ENCODE results near the gene FARP1.

FARP1 gene

GRCh38 chr13:98142380-98143156, at the start of gene FARP1:
FARP1 (plus strand) TSS chr13:98143094; CDS start chr13:98213243, 70,149 bp downstream.
- peak; percentile 79 for DNase-seq

- DNase-seq = no peak
Measured at GRCh38 chr13:98094678-98095266, 48.1 kb upstream of the FARP1 start.

GRCh38 chr13:98096059-98096458, 46.8 kb upstream of the FARP1 start:
- DNase-seq = no peak

- DNase-seq = no peak
Measured at GRCh38 chr13:98097749-98098148, 45.1 kb upstream of the FARP1 start.

GRCh38 chr13:98098516-98098915, 44.4 kb upstream of the FARP1 start:
- DNase-seq = no peak

- no peak for DNase-seq
Measured at GRCh38 chr13:98099627-98100026, 43.3 kb upstream of the FARP1 start.

GRCh38 chr13:98100481-98100880, 42.4 kb upstream of the FARP1 start:
- no peak for DNase-seq

- no peak for DNase-seq
Measured at GRCh38 chr13:98103531-98103930, 39.4 kb upstream of the FARP1 start.

- no peak for DNase-seq
Measured at GRCh38 chr13:98103942-98104880, 38.7 kb upstream of the FARP1 start.

GRCh38 chr13:98105929-98106336, 37.0 kb upstream of the FARP1 start:
- no peak for DNase-seq

GRCh38 chr13:98108341-98108740, 34.6 kb upstream of the FARP1 start:
- DNase-seq = no peak

GRCh38 chr13:98109226-98109853, 33.6 kb upstream of the FARP1 start:
- DNase-seq = no peak

- no peak for DNase-seq
Measured at GRCh38 chr13:98110749-98111148, 32.1 kb upstream of the FARP1 start.

- no peak for DNase-seq
Measured at GRCh38 chr13:98111168-98112098, 31.5 kb upstream of the FARP1 start.

- no peak for DNase-seq
Measured at GRCh38 chr13:98112456-98112855, 30.4 kb upstream of the FARP1 start.

GRCh38 chr13:98118865-98119264, 24.0 kb upstream of the FARP1 start:
- DNase-seq = no peak

GRCh38 chr13:98123176-98123575, 19.7 kb upstream of the FARP1 start:
- no peak for DNase-seq

GRCh38 chr13:98129059-98129746, 13.7 kb upstream of the FARP1 start:
- DNase-seq = no peak

- DNase-seq = no peak
Measured at GRCh38 chr13:98133946-98134345, 8.9 kb upstream of the FARP1 start.

GRCh38 chr13:98134901-98135300, 8.0 kb upstream of the FARP1 start:
- no peak for DNase-seq

GRCh38 chr13:98141091-98141490, 1.8 kb upstream of the FARP1 start:
- DNase-seq = no peak
